ENCODE results near the gene ARL2BP.

The ARL2BP gene

GRCh38 chr16:57282510-57283213 lies 37.6 kb downstream of the ARL2BP start:
- DNase-seq (ENCODE audit: low read depth in 3 of 3) = no peak

- DNase-seq (ENCODE audit: low read depth in 3 of 3) = no peak
Observed at GRCh38 chr16:57283214-57283958, 38.3 kb downstream of the ARL2BP start.

- no peak for DNase-seq (ENCODE audit: low read depth in 3 of 3)
Observed at GRCh38 chr16:57283959-57284208, 38.8 kb downstream of the ARL2BP start.

- DNase-seq (ENCODE audit: low read depth in 3 of 3) = peak in 1 of 3 donors; percentile 23
Observed at GRCh38 chr16:57284209-57284951, 39.3 kb downstream of the ARL2BP start, which contains the start of gene PLLP. Gene PLLP (minus strand): TSS chr16:57284672. CDS start chr16:57284540, 132 bp downstream.

GRCh38 chr16:57284952-57285363 lies 39.9 kb downstream of the ARL2BP start:
- no peak for DNase-seq (ENCODE audit: low read depth in 3 of 3)

- DNase-seq (ENCODE audit: low read depth in 3 of 3) = no peak
Observed at GRCh38 chr16:57285379-57285778, 40.3 kb downstream of the ARL2BP start.

GRCh38 chr16:57289391-57290257 lies 44.6 kb downstream of the ARL2BP start:
- DNase-seq (ENCODE audit: low read depth in 3 of 3) = no peak

GRCh38 chr16:57297856-57298255 lies 52.8 kb downstream of the ARL2BP start:
- no peak for DNase-seq (ENCODE audit: low read depth in 3 of 3)

- DNase-seq (ENCODE audit: low read depth in 3 of 3) = peak in 1 of 3 donors; percentile 27
Observed at GRCh38 chr16:57299009-57299718, 54.1 kb downstream of the ARL2BP start.

GRCh38 chr16:57299719-57300386 lies 54.8 kb downstream of the ARL2BP start:
- peak; percentile 68 to 78 (median 72) for DNase-seq (ENCODE audit: low read depth in 3 of 3)

GRCh38 chr16:57300387-57301125 lies 55.5 kb downstream of the ARL2BP start:
- DNase-seq (ENCODE audit: low read depth in 3 of 3) = peak; percentile 94 to 98 (median 97)

- no peak for DNase-seq (ENCODE audit: low read depth in 3 of 3)
Observed at GRCh38 chr16:57301126-57301817, 56.2 kb downstream of the ARL2BP start.
